OCI-LY7 (cell line): ENCODE results near the gene MFSD8.

Source experiments
- EZH2phosphoT487 ChIP-seq: fragments of 200-600 bp; sonication (generic); IDR thresholded peaks from 2 replicates; pipeline ENCODE4 v1.6.1; 2018; ENCODE audit warnings: low read depth, borderline replicate concordance, mild to moderate bottlenecking, mixed run types, antibody characterized with exemption, low read length, moderate library complexity, mixed read lengths
- TF ChIP-seq, protein P1 (sequence below): fragments of 200-600 bp; sonication (generic); conservative IDR thresholded peaks from 2 replicates; pipeline ENCODE4 v1.5.1; 2014; ENCODE audit warnings: mild to moderate bottlenecking, antibody characterized with exemption, low read length, moderate library complexity, mixed read lengths

DNA sequence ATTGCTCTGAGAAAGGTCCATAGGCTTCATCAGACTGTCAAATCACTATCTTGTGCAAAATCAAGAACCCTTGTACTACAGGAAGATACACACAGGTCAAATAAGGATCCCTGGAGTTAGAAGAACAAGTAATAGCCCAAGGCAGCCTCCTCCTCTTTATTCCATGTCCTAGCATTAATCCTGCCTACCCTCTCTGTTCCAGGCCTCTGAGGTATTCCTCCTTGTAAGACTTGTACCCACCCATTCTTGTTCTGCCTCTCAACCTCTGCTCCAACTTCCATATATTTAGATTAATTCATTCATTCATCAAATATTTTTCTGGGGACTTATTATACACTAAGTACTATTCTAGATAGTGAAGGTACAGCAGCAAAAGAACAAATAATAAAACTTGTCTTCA, 94.7 kb downstream of the MFSD8 start:
- TF ChIP-seq, protein P1, sequence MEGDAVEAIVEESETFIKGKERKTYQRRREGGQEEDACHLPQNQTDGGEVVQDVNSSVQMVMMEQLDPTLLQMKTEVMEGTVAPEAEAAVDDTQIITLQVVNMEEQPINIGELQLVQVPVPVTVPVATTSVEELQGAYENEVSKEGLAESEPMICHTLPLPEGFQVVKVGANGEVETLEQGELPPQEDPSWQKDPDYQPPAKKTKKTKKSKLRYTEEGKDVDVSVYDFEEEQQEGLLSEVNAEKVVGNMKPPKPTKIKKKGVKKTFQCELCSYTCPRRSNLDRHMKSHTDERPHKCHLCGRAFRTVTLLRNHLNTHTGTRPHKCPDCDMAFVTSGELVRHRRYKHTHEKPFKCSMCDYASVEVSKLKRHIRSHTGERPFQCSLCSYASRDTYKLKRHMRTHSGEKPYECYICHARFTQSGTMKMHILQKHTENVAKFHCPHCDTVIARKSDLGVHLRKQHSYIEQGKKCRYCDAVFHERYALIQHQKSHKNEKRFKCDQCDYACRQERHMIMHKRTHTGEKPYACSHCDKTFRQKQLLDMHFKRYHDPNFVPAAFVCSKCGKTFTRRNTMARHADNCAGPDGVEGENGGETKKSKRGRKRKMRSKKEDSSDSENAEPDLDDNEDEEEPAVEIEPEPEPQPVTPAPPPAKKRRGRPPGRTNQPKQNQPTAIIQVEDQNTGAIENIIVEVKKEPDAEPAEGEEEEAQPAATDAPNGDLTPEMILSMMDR, result no peak
- no peak for TF ChIP-seq EZH2phosphoT487
